Measurements from ENCODE around the gene TRNP1. TPM values are rescaled to one million over a fixed set of nuclear protein-coding genes. Genes with fewer than 3 reads are reported as not detected.

The TRNP1 gene
- total RNA-seq, 1 experiment from 2014 or later, result 27.0 TPM

Other genes starting within 250 kb of the TRNP1 start
- gene PIGV, start 205.7 kb upstream of the TRNP1 start, total RNA-seq (2014; rRNA removed), result 17.7 and 20.8 TPM in 2 replicates
- 10.4 and 13.0 TPM in 2 replicates for gene ZDHHC18, start 167.0 kb upstream of the TRNP1 start, total RNA-seq (2014; rRNA removed)
- gene SFN, start 130.5 kb upstream of the TRNP1 start, total RNA-seq (2014; rRNA removed), result not detected in 2 replicates
- 10.1 and 12.2 TPM in 2 replicates for gene GPN2, start 103.4 kb upstream of the TRNP1 start, total RNA-seq (2014; rRNA removed)
- gene GPATCH3, start 93.2 kb upstream of the TRNP1 start, total RNA-seq (2014; rRNA removed), result 5.6 and 5.9 TPM in 2 replicates
- gene NR0B2, start 79.7 kb upstream of the TRNP1 start, total RNA-seq (2014; rRNA removed), result not detected in 2 replicates
- 67.1 and 71.5 TPM in 2 replicates for gene NUDC, start 71.9 kb upstream of the TRNP1 start, total RNA-seq (2014; rRNA removed)
- gene KDF1, start 33.2 kb upstream of the TRNP1 start, total RNA-seq (2014; rRNA removed), result not detected in 2 replicates
- gene TENT5B, start 19.2 kb downstream of the TRNP1 start, total RNA-seq (2014; rRNA removed), result 3.3 and 3.6 TPM in 2 replicates
- gene SLC9A1, start 161.4 kb downstream of the TRNP1 start, total RNA-seq (2014; rRNA removed), result 14.9 and 16.7 TPM in 2 replicates
- gene WDTC1, start 240.9 kb downstream of the TRNP1 start, total RNA-seq (2014; rRNA removed), result 19.3 and 19.8 TPM in 2 replicates

Data from LHCN-M2 (cell line).